Iris pigment epithelial cell (primary cell): ENCODE data around the gene SMIM33.
"Not testable (repeated sequence)": the region's sequence is repeated elsewhere in the genome, so short reads cannot be mapped to it uniquely, and the experiment has no call there.

ENCODE experiments used
- DNase-seq: peaks from one replicate; pipeline ENCODE4 v3.0.0-alpha.2; 2011; ENCODE audit warnings: low read depth

Gene SMIM33

DNA sequence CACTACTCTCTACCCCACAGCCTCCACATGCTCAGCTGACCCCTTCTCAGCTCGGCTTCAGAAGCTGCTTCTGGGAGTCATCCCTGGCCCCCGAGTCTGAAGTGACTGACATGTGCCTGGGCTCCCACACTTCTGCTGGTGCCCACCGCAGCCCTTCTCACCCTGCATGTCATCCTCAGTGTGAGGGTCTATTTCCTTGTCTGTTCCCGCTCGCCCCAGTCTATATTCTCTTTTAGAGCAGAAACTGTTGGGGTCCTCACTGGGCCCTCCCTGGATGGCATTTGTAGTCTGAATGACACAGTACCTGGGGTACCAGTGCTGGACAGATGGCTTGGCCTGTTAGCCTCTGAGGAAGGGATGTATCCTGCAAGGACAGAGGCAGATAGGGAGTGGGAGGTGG, 13.6 kb upstream of the SMIM33 start:
- no peak for DNase-seq

DNA sequence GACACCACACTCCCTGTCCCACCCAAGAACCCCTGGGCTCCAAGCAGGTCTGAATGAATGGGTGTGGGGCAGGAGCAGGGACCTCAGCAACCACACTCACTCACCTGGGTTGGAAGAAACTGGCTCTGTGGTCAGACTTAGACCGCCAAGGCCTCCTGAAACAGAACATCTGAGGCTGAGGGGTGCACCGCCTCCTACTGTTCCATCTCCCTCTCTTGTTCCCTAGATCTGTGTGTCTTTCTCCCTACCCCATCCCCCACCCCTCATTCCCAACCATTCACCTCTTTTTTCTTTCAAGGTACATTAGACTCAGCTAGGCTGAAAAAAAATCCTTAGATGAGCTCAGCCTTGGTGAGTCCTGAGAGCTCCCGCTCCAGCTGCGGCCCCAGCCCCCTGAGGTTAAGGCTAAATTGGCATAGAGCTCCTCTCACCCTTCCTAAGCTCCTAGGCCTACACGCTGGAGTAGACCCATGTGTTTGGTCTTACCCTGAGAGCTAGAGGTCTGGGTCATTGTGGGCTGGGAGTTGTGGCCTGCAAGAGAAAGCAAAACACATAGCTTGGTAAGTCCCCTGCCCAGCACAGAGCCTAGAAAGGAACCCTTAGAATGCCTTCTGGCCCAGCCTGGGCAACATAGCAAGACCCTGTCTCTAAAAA, 13.0 kb upstream of the SMIM33 start:
- no peak for DNase-seq

DNA sequence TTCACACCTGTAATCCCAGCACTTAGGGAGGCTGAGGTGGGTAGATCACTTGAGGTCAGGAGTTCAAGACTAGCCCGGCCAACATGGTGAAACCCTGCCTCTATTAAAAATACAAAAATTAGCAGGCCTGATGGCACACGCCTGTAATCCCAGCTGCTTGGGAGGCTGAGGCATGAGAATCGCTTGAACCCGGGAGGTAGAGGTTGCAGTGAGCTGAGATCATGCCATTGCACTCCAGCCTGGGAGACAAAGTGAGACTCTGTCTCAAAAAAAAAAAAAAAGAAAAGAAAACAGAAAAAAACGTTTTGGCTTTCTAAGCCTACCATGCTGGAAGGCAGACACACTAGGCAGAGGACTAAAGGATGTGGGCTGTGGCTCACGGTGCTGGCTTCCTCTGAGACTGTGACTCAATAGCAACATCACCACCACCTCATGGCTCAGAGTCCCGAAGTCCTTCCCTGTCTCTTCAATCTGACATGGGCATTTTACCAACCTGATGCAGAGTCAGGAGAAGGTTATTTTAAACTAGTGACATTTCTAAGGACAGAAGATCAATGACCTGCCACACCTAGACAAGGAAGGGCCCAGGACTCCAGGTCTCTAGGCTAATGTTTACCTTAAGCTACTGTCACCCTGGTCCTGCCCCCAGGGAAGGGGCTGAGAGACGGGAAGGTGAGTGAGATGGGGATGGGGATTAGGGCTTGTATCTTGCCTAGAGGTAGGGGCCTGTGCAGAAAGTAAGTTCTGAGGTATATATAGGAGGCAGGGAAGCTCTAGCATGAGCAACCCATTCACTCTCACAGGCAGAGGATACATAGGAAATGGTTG, 12.0 kb upstream of the SMIM33 start:
- DNase-seq, result peak; percentile 73

DNA sequence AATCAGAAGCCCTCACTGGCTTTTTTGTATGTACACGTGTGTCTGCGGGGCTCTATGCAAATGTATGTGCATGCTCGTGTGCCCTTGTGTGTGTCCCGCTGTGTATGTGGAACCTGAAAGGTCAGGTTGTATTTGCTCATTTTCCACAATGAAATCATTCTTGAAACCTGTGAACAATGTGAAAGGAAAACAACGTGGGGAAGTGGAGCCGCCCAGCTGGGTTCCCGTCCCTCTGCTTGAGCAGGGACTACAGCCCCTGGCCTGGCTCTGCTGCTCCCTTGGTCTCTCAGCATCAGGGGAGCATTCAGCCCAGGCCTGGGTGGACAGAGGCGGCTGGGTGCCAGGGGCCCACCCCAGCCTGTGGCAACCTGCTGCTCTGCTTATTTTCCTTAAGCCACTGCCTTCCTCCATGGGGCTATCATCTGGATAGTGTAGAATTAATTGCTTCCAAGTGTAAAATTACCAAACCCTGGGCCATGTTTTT, 11.3 kb upstream of the SMIM33 start:
- peak; percentile 30 for DNase-seq

DNA sequence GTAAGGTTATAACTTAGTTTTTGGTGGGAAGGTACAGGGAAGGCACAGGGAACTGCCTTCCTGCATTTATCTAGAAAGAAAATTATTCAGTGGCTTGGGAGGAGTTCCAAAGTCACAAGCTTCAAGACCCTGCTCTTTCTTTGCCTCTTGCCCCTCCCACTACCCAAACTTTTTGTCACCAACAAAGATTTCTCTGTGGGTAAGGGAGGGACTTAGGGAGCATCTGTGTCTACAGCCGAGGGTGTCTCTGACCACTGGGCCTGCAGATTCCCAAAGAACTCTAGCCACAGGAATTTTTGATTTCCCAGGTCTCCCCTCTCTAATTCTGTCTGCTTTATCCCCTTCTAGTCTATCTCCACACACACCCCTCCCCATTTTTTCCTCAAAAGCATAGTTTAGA, 10.3 kb upstream of the SMIM33 start:
- DNase-seq, result no peak

DNA sequence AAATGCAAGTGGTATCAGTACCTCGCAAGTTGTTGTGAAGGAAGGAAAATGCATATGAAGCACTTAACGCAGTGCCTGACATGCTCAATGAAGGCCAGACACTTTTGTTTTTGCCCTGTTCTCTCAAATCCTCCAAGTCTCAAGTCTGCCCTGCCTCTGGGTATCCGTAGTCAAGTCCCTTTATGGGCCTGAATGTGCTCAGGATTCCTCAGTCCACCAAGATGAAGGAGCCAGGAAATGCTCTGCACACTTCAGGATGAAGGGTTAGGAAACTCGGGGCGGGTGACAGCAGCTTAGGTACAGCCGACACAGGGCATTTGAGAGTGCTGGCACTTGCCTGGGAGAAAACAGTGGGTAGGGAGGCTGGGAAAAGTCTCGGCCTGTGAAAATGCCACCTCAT, 9.6 kb upstream of the SMIM33 start:
- DNase-seq, result no peak

DNA sequence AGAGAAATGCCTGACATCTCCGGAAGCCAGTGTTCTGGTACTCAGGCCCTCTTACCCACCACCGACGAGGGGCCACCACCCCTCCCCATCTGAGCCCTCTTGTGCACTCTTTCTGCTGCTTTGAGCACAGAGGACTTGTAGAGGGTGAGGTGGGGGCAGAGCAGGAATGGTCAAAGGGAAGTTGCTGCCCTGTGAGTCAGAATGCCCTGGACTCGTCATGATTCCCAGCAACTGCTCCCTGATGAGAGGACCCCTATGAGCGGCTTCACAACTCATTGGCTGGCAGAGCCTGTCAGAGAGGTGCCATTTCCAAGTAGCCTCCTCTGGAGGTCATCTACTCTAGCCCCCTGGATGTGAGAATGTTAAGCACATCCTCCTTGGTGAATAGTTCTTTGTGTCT, 9.1 kb upstream of the SMIM33 start:
- DNase-seq, result peak; percentile 66

DNA sequence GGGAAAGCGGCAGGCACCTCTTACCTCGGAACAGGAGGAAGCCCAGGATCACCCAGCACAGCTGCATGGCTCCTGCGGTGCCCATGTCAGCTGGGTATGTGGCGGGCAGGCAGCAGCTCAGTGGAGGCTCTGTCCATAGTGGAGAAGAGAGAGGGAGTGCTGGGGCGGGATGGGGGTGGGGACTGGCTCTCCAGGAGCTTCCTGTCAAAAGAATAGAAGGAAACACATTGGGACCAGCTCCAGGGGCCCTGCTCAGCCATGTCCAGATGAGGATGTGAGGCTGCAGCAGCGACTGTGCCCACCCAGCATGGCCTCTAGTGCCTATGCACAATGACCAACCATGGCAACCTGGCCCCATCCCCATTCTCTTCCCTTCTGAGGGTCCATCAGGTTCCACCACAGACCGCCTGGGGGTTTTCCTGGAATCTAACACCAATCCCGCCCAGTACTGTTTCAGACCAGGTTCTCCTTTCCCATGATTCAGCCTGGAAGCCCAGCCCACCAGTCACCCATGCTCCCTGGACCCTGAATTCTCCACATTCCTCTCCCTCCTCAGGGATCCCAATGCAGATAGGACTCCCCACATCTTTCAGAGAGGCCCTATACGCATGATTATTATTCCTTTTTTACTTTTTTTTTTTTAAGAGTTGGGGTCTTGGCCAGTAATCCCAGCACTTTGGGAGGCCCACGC, 8.1 kb upstream of the SMIM33 start, which contains the start of gene ECSCR:
TSS of gene ECSCR (minus strand) at position 158 of the 691 bp plus-strand sequence. CDS start at position 85, 73 bp downstream.
- no peak for DNase-seq

DNA sequence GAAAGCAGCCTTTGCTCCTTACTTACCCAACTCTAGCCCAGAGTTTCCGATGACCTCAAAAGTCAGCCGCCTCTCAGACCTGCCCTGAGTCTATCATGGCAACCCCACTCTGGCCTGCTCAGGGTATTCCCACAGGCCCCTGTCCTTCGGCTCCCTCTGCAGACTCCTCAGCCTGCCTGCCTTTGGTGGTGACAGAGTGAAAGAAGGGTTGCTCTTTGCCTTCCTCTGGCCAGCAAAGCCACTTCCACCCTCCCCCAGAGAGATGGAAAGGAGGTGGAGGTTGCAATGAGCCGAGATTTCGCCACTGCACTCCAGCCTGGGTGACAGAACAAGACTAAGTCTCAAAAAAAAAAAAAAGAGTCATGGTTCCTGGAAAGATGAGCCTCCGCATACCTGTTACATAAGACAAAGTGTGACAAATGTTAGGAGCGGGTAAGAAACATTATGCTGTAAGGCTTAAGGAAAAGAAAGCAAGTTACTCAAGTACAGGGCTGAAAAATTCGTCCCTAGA, 2.3 kb upstream of the SMIM33 start:
- DNase-seq, result no peak

DNA sequence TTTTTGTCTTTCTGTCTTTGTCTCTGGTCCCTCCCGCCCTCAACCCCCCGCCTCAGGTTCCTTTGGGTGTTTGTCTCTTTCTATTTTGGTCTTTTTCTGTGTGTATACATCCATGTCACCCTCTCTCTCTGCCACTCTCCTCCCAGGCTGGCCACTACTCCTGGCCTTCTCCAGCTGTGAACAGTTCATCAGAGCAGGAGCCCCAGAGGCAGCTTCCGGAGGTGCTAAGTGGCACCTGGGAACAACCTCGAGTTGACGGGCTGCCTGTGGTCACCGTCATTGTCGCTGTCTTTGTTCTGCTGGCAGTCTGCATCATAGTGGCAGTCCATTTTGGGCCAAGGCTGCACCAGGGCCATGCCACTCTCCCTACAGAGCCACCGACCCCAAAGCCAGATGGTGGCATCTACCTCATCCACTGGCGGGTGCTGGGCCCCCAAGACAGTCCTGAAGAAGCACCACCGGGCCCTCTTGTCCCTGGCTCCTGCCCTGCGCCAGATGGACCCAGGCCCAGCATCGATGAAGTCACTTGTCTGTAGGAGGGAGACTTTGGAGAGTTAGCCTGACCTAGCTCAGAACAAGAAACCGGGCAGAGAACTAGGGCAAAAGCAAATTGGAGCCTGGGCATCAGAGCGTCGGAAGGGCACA, 1.7 kb downstream of the SMIM33 start:
- no peak for DNase-seq

DNA sequence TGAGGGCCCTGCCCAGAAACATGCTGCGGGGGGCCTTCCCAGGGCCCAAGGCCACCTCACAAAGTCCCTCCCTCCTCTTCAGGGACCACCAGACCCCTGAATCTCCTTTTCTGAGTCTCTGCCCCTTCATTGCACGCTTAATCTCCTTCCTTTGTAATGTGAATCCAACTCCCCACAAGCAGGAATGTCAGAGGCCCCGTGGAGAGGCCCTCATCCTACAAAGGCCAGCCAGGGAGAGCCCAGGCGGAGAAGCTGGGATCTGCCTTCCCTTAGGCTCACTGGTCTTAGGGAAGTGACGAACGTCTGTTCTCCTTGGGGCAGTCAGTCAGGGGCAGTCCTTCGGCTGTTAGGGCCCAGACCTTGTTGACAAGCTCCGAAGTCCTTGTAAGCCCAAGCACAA, 2.3 kb downstream of the SMIM33 start:
- no peak for DNase-seq

DNA sequence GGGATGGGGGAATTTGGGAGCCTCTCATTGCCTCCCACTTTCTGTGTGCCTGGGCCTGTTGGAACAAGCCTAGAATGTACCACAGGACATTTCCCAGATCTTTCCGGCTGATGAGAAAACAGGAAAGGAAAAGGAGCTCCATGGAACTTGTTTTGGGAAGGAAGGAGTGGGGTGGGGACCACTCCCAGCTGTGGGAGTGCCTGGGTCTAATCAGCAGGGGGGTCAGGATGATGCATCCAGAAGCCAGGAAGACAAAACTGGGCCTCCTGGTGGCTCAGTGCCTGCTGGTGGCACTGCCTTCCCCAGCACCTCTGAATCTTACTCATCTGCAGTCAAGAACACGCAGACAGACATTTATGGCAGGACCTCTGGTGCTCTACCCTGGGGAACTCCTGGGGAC, 2.8 kb downstream of the SMIM33 start:
- no peak for DNase-seq

DNA sequence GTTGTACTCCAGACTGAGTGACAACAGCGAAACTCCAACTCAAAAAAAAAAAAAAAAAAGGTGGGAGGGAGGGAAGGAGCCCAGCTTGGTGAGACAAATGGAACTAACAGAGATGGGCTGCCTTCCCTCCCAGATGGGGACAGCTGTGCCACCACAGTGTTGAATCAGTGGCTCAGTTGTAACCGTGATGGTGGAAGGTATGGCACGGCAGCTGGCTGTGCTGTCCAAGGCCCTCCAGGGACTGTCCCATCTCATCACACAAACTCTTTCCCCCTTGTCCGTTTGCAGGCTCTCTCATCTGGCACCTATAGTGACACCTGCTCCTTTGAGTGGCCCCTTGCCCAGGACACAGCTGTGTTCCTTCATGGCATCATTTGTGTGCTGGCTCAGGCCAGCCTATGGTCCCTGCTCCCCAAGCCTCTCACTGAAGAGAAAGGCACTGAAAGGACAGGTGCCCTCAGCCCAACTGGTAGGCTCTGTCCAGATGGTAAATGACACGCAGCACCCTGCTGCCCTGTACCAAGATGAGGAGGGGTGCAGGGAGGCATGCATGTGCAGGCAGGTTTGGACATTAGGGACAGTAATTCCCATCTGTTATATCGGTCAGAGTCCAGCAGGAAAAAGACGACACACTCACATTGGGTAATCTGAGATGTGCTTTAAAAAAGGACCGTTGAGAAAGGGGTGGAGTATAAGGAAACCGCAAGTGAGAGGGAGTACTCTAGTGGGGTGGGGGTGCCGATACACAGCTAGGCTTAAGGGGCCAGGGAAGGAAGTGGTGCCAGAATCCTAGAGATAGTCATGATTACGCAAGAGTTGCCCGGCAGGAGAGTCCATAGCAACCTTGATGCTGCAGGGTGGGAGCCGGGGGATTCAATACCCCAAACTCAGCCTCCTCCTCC, 4.3 kb downstream of the SMIM33 start:
- DNase-seq, result peak; percentile 81

DNA sequence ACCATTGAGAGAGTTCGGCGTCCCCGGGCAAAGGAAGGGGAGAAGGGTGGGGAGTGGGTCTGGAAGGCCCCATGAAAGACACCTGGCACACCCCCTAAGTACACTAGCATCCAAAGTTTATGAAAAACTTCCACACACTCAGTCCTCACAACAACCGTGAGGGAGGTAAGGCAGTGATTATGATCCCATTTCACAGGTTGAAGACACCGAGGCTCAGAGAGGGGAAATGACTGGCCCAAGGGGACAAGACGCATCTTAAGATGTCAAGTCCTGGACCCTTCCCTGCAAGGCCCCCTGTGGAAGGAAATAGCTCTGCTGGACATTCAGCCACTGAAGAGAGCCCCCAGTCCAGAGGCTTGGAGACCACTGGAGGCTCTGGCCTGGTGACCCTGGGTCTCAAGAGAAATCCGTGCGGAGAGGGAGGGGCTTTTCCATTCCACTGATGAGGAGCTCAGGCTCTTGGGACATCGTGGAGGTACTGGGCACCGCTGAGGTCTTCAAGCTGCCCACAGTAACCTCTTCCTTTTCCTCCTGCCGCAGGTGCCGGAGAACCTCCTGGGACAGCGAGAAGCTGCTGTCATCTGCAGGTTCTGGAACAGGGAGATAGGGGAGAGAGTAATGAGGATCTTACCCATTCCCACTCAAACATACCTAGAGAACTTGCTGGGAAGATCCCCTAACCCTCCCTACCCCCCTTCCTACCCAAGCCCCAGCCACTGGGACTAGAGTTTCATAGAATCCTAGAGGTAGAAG, 5.2 kb downstream of the SMIM33 start:
- no peak for DNase-seq

DNA sequence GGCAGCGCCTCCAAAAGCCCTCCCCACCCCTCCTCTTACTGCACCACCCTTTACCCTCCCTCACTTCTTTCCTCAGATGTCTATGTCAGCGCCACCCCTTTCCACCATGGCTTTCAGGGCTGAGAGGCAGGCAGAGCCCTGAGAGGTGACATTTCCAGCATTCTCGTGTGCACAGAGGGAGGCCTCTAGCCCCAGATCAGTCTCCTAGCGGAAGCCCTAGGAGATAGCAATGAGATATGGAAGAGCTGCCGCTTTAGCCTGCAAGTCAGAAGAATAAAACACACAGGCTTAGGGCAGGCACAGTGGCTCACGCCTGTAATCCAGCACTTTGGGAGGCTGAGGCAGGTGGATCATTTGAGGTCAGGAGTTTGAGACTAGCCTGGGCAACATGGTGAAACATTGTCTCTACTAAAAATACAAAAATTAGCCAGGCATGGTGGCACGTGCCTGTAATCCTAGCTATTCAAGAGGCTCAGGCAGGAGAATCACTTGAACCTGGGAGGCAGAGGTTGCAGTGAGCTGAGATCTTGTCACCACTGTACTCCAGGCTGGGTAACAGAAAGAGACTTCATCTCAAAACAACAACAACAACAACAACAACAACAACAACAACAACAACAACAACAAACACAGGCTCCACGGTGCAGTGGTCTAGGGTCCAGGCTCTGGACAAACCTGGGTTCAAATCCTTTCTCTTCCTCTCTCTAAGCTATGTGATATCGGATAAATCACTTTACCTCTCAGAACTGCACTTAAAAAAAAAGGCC, 8.0 kb downstream of the SMIM33 start:
- not testable (repeated sequence) for DNase-seq

DNA sequence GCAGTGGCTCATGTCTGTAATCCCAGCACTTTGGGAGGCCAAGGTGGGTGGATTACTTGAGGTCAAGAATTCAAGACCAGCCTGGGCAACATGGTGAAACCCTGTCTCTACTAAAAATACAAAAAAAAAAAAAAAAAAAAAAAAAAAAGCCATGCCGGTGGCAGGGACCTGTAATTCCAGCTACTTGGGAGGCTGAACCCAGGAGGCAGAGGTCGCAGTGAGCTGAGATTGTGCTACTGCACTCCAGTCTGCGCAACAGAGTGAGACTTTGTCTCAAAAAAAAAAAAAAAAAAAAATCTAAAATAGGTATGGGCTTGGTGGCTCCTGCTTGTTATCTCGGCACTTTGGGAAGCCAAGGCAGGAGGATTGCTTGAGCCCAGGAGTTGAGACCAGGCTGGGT, 8.9 kb downstream of the SMIM33 start:
- not testable (repeated sequence) for DNase-seq

DNA sequence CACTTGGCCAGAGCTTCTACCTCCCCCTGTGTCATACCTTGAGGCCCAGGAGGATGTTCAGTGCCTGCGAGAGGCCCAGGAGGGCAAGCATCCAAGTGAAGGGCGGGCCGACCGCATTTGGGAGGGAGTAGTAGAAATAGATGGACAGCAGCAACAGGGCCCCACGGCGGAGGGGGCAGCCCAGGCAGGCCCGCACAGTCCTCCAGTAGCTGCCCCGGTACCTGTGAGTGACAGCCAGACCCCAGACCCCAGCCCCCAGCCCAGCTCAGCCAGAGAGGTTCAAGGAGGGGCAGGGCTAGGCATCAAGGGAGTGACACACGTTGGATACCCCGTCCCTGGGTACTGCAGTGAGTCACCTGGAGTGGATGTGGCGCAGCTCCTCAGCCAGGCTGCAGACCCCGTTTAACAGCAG, 10.3 kb downstream of the SMIM33 start:
- peak; percentile 38 for DNase-seq

DNA sequence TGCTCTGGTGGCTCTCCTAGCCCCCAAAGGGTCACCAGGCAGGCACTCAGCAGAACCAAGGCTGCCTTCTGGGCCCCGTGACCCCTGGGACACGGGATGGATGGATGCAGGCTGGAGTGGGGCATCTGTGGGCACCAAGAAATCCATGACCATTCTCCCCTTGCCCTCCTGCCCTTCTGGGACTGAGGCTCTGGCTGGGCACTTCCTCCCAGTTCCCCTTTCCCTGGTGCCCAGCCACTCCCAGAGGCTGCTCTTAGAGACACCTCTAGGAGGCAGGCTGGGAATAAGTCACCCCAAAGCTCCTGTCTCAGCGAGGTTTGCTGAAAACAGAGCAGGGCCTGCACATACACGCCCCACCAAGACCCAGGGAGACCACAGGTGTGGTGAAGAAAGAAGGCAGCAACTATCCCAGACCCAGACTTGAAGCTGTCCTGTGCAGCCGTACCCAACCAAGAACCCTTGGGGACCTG, 10.8 kb downstream of the SMIM33 start:
- peak; percentile 55 for DNase-seq
